Peyer's patch (tissue), 4 donors: ENCODE results near the gene PGAM5. TPM values are rescaled to one million over a fixed set of nuclear protein-coding genes. Genes with fewer than 3 reads are reported as not detected.

ENCODE experiments used
- DNase-seq, 3 donors: peaks; one replicate each; pipeline ENCODE4 v3.0.0-alpha.2; 2017 to 2019
- H3K27ac ChIP-seq, 4 donors: fragments of 200-600 bp; sonication (generic); one replicate each; pipeline ENCODE4 v1.5.1; 2016 to 2019
- H3K27me3 ChIP-seq, 2 donors: fragments of 200-600 bp; sonication (generic); one replicate each; pipeline ENCODE4 v1.5.1; 2019
- H3K36me3 ChIP-seq, 3 donors: fragments of 200-600 bp; sonication (generic); one replicate each; pipeline ENCODE4 v1.5.1; 2016 to 2019
- H3K4me1 ChIP-seq, 4 donors: fragments of 200-600 bp; sonication (generic); one replicate each; pipeline ENCODE4 v1.5.1; 2016 to 2019
- H3K4me3 ChIP-seq, 4 donors: fragments of 200-600 bp; sonication (generic); 1 replicate in 3 of 4; 2 replicates in 1 of 4; pipeline ENCODE4 v1.5.1; 2016 to 2019; ENCODE audit warnings: mild to moderate bottlenecking in 1 of 4
- H3K9me3 ChIP-seq, 4 donors: fragments of 200-600 bp; sonication (generic); one replicate each; pipeline ENCODE4 v1.5.1; 2016 to 2019; ENCODE audit warnings: mild to moderate bottlenecking in 1 of 4
- CTCF ChIP-seq, 6 experiments: fragments of 450-650 bp in 4 of 6; fragments of 200-600 bp in 2 of 6; sonication (generic) in 1 of 6; IDR thresholded peaks; one replicate each; pipeline ENCODE4 v1.5.1; 2017 to 2019; ENCODE audit warnings: antibody characterized with exemption in 6 of 6, mild to moderate bottlenecking in 3 of 6, moderate library complexity in 1 of 6
- POLR2A ChIP-seq, 2 donors: fragments of 450-650 bp; IDR thresholded peaks; one replicate each; pipeline ENCODE4 v1.5.1; 2017; ENCODE audit warnings: antibody characterized with exemption in 2 of 2, mild to moderate bottlenecking in 2 of 2, moderate library complexity in 2 of 2
- total RNA-seq, 4 donors: library from RNA; depleted of rRNA; stranded (reverse); fragments of >200 nt; gene quantifications; one replicate each; pipeline ENCODE4 v1.1.0, GENCODE V29; 2016

The PGAM5 gene
- total RNA-seq, 4 donors from 2014 or later = 23.5 to 45.4 (median 29.0) TPM

GRCh38 chr12:132726386-132726785 is 15.7 kb downstream of the PGAM5 start:
- no peak for DNase-seq
- TF ChIP-seq POLR2A (IDR thresholded peaks at IDR 0.05) (no peak), CTCF (IDR thresholded peaks at IDR 0.05) (no peak)
- Histone ChIP-seq H3K27ac (no peak overlapping the region), H3K27me3 (no peaks in the 10 kb centered on the region), H3K4me3 (no peak overlapping the region), H3K36me3 (peaks cover 0 to 94% (median 0%) of the 10 kb centered on the region in 3 donors), H3K4me1 (no peaks in the 10 kb centered on the region), H3K9me3 (no peaks in the 10 kb centered on the region)

- Histone ChIP-seq H3K36me3 (peaks cover 0 to 96% (median 0%) of the 10 kb centered on the region in 3 donors), H3K27ac (no peak overlapping the region), H3K4me1 (no peaks in the 10 kb centered on the region), H3K9me3 (no peaks in the 10 kb centered on the region), H3K27me3 (no peaks in the 10 kb centered on the region), H3K4me3 (no peak overlapping the region)
- no peak for TF ChIP-seq POLR2A (IDR thresholded peaks at IDR 0.05)
- DNase-seq = no peak
Measured at GRCh38 chr12:132727091-132727794, 16.6 kb downstream of the PGAM5 start.

- DNase-seq = no peak
- Histone ChIP-seq H3K4me1 (no peaks in the 10 kb centered on the region), H3K27me3 (no peaks in the 10 kb centered on the region), H3K9me3 (no peaks in the 10 kb centered on the region), H3K27ac (no peak overlapping the region), H3K36me3 (peaks cover 0 to 96% (median 0%) of the 10 kb centered on the region in 3 donors), H3K4me3 (no peak overlapping the region)
- TF ChIP-seq CTCF (IDR thresholded peaks at IDR 0.05) (no peak), POLR2A (IDR thresholded peaks at IDR 0.05) (no peak)
Measured at GRCh38 chr12:132728502-132728901, 17.9 kb downstream of the PGAM5 start.

- TF ChIP-seq POLR2A (IDR thresholded peaks at IDR 0.05) (no peak), CTCF (IDR thresholded peaks at IDR 0.05) (no peak)
- H3K27me3 ChIP-seq = no peaks in the 10 kb centered on the region
- H3K36me3 ChIP-seq = peaks cover 0 to 96% (median 0%) of the 10 kb centered on the region in 3 donors
- no peak overlapping the region for H3K4me3 ChIP-seq
- no peak overlapping the region for H3K27ac ChIP-seq
- no peaks in the 10 kb centered on the region for H3K4me1 ChIP-seq
- no peak for DNase-seq
- no peaks in the 10 kb centered on the region for H3K9me3 ChIP-seq
Measured at GRCh38 chr12:132729541-132730320, 19.1 kb downstream of the PGAM5 start.

GRCh38 chr12:132730353-132730752 is 19.7 kb downstream of the PGAM5 start:
- no peaks in the 10 kb centered on the region for H3K4me1 ChIP-seq
- no peaks in the 10 kb centered on the region for H3K27me3 ChIP-seq
- no peak for TF ChIP-seq CTCF (IDR thresholded peaks at IDR 0.05)
- no peak for TF ChIP-seq POLR2A (IDR thresholded peaks at IDR 0.05)
- H3K4me3 ChIP-seq = no peak overlapping the region
- no peaks in the 10 kb centered on the region for H3K9me3 ChIP-seq
- DNase-seq = no peak
- H3K36me3 ChIP-seq = peaks cover 0 to 96% (median 0%) of the 10 kb centered on the region in 3 donors
- H3K27ac ChIP-seq = no peak overlapping the region

GRCh38 chr12:132731574-132731973 is 20.9 kb downstream of the PGAM5 start:
- H3K4me3 ChIP-seq = no peak overlapping the region
- no peaks in the 10 kb centered on the region for H3K27me3 ChIP-seq
- TF ChIP-seq POLR2A (IDR thresholded peaks at IDR 0.05) = no peak
- no peak for TF ChIP-seq CTCF (IDR thresholded peaks at IDR 0.05)
- H3K27ac ChIP-seq = no peak overlapping the region
- H3K4me1 ChIP-seq = no peaks in the 10 kb centered on the region
- no peak for DNase-seq
- H3K36me3 ChIP-seq = peaks cover 0 to 96% (median 0%) of the 10 kb centered on the region in 3 donors
- no peaks in the 10 kb centered on the region for H3K9me3 ChIP-seq
